Measurements from ENCODE around the gene LAMB3.

DNA sequence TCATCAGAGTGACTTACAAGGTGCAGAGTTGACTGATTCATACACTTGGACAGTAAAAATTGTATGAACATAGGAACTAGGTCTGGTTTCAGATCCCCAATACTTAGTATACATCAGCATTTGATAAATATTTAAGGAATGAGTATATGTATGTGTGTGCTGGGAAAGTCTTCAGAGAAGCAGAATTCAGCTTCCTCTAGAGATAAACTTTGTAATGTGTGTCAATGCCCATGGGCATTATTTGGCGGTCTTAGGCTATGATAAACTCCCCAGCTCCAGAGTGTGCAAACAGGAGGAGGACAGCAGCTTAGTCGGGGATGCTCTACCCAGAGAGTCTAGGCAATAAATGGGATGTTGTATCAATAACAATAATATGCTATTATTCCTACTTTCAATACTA is 71.6 kb downstream of the LAMB3 start:
- no peak for TF ChIP-seq POLR2A (IDR thresholded peaks at IDR 0.05)
- no peak for TF ChIP-seq CTCF (IDR thresholded peaks at IDR 0.05)

Measured in adrenal gland (tissue), 5 donors.